ENCODE measurements around the gene CRYZ.
"Not testable (repeated sequence)": the region's sequence is repeated elsewhere in the genome, so short reads cannot be mapped to it uniquely, and the experiment has no call there.

CRYZ gene

GRCh38 chr1:74670866-74671265 is 62.0 kb downstream of the CRYZ start:
- H3K27me3 ChIP-seq (ENCODE audit: control insufficient read depth in 2 of 2, insufficient read depth in 2 of 2, low read length in 2 of 2); H3K4me3 ChIP-seq (ENCODE audit: low read length in 2 of 2); H3K27ac ChIP-seq (ENCODE audit: low read depth in 2 of 2, low read length in 2 of 2); H3K36me3 ChIP-seq (ENCODE audit: control insufficient read depth in 2 of 2, insufficient read depth in 2 of 2, low read length in 2 of 2); H3K9me3 ChIP-seq (ENCODE audit: control insufficient read depth in 2 of 2, low read length in 2 of 2); H3K9ac ChIP-seq (ENCODE audit: low read depth in 1 of 2, low read length in 2 of 2); H3K4me1 ChIP-seq (ENCODE audit: control insufficient read depth in 2 of 2, insufficient read depth in 2 of 2, low read length in 2 of 2): not testable (repeated sequence)

All from mucosa of rectum (tissue), 2 donors.